Fibroblast of lung (primary cell): ENCODE data around the gene METTL4. TPM values are rescaled to one million over a fixed set of nuclear protein-coding genes. Genes with fewer than 3 reads are reported as not detected.

Experiments
- DNase-seq, 2 donors: peaks; one replicate each; pipeline versions ENCODE4 v3.0.0 to v3.0.0-alpha.2; 2010; ENCODE audit warnings: low read depth in 2 of 2
- H2AFZ ChIP-seq: 2 replicates; pipeline ENCODE4 v1.5.1; 2012; ENCODE audit warnings: low read length, control low read depth, inconsistent platforms
- H3K27ac ChIP-seq: 2 replicates; pipeline ENCODE4 v1.5.1; 2011; ENCODE audit warnings: low read length, control low read depth; ENCODE audit not compliant: insufficient read depth
- H3K27me3 ChIP-seq: 2 replicates; pipeline ENCODE4 v1.5.1; 2011; ENCODE audit warnings: mild to moderate bottlenecking, low read length; ENCODE audit not compliant: control insufficient read depth, insufficient read depth
- H3K36me3 ChIP-seq: 2 replicates; pipeline ENCODE4 v1.5.1; 2011; ENCODE audit warnings: low read length; ENCODE audit not compliant: control insufficient read depth, insufficient read depth
- H3K4me1 ChIP-seq: 2 replicates; pipeline ENCODE4 v1.5.1; 2011; ENCODE audit warnings: low read length; ENCODE audit not compliant: control insufficient read depth, insufficient read depth; ENCODE audit errors: extremely low read depth
- H3K4me2 ChIP-seq: 2 replicates; pipeline ENCODE4 v1.5.1; 2011; ENCODE audit warnings: low read length, control low read depth; ENCODE audit not compliant: insufficient read depth; ENCODE audit errors: extremely low read depth
- H3K4me3 ChIP-seq, 4 experiments: fragments of 200-600 bp in 1 of 4; sonication (generic) in 1 of 4; replicated peaks in 1 of 4; 2 replicates each; pipeline ENCODE4 v1.5.1; 2011 to 2016; ENCODE audit warnings: low read length in 4 of 4, low read depth in 3 of 4, mild to moderate bottlenecking in 3 of 4, control low read depth in 2 of 4, inconsistent platforms in 1 of 4, mixed read lengths in 1 of 4; ENCODE audit not compliant: insufficient read depth in 1 of 4; ENCODE audit errors: control extremely low read depth in 1 of 4
- H3K79me2 ChIP-seq: 2 replicates; pipeline ENCODE4 v1.5.1; 2012; ENCODE audit warnings: mild to moderate bottlenecking, low read length, inconsistent platforms; ENCODE audit not compliant: control insufficient read depth, insufficient read depth
- H3K9ac ChIP-seq: 2 replicates; pipeline ENCODE4 v1.5.1; 2011; ENCODE audit warnings: mild to moderate bottlenecking, low read length, control low read depth; ENCODE audit not compliant: insufficient read depth
- H3K9me3 ChIP-seq: 2 replicates; pipeline ENCODE4 v1.5.1; 2012; ENCODE audit warnings: low read depth, low read length; ENCODE audit not compliant: control insufficient read depth, insufficient read depth
- H4K20me1 ChIP-seq: 2 replicates; pipeline ENCODE4 v1.5.1; 2011; ENCODE audit warnings: low read length; ENCODE audit not compliant: control insufficient read depth, insufficient read depth; ENCODE audit errors: extremely low read depth
- CTCF ChIP-seq, 2 donors: IDR thresholded peaks in 1 of 2; conservative IDR thresholded peaks in 1 of 2; 1 replicate in 1 of 2; 2 replicates in 1 of 2; pipeline ENCODE4 v1.5.1; 2011 to 2012; ENCODE audit warnings: low read length in 2 of 2, control low read depth in 1 of 2, inconsistent platforms in 1 of 2, low read depth in 1 of 2, mild to moderate bottlenecking in 1 of 2
- EZH2 ChIP-seq: IDR thresholded peaks from 2 replicates; pipeline ENCODE4 v1.5.1; 2012; ENCODE audit warnings: low read length, control low read depth, mild to moderate bottlenecking; ENCODE audit errors: missing control alignments
- polyA plus RNA-seq, 2 donors: library from polyadenylated mRNA; depleted of rRNA in 1 of 2; stranded (reverse) in 1 of 2; unstranded in 1 of 2; fragments of >200 nt; gene quantifications; 2 replicates each; pipeline ENCODE4 v1.2.1, GENCODE V29; 2011 to 2012; ENCODE audit warnings: missing spikeins in 1 of 2
- total RNA-seq: library from RNA; depleted of rRNA; stranded (reverse); fragments of >200 nt; gene quantifications from 2 replicates; pipeline ENCODE4 v1.2.1, GENCODE V29; 2014

Gene METTL4
- total and polyA plus RNA-seq, 2 donors (not counting 1 experiment from before 2014, with no cell fraction given), result 8.0 to 12.2 TPM

DNA sequence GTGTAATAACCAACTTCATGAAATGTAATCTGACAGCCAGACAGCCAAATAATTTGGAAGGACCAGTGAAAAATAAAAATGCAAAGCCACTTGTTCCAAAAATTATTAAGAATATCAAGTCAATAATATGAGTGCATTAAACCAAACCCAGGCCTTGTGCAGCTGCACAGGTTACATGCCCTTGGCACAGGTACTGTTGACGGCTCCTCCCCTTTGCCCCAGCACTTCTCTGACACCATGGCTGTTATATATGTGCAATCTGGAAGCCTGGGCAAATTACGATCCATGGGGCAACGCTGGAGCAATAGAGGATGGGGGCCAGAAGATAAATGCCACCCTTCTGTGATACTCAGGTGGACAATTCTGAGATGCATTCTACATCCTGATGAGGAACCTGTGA, 68.9 kb downstream of the METTL4 start:
- no peak overlapping the region for H2AFZ ChIP-seq
- no peaks in the 10 kb centered on the region for H3K4me1 ChIP-seq
- no peaks in the 10 kb centered on the region for H4K20me1 ChIP-seq
- H3K79me2 ChIP-seq, result no peaks in the 10 kb centered on the region
- H3K4me2 ChIP-seq, result no peak overlapping the region
- no peak overlapping the region for H3K27ac ChIP-seq
- TF ChIP-seq EZH2 (no peak), CTCF (conservative IDR thresholded peaks at IDR 0.05 in 1 of 2, IDR thresholded peaks at IDR 0.05 in 1 of 2; ENCODE audit: low read depth in 1 of 2, low read length in 2 of 2) (no peak)
- H3K27me3 ChIP-seq, result no peaks in the 10 kb centered on the region
- no peaks in the 10 kb centered on the region for H3K36me3 ChIP-seq
- H3K9me3 ChIP-seq, result no peaks in the 10 kb centered on the region
- no peak overlapping the region for H3K4me3 ChIP-seq
- H3K9ac ChIP-seq, result no peak overlapping the region
- DNase-seq, result no peak

- H3K4me2 ChIP-seq, result no peak overlapping the region
Observed at GRCh38 chr18:2497797-2498196, 73.5 kb downstream of the METTL4 start.

DNA sequence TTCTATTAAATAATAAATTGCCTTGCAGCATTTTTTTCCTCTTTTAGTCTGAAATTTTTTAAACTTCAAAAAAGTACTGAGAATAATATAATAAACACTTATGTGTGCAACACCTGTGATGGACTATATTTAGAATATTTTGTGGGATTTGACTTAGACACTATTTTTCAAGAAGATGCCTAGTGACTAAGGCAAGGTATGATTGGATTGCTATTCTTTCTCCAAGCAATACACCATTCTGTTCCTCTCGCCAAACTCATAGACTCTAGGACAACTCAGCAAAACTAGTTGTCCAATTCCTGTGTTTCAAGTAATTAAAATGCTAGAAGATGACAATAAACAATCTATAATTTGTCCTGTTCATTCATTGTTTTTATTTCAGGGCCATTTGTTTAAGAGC, 75.9 kb downstream of the METTL4 start:
- H3K4me2 ChIP-seq, result no peak overlapping the region

More at GRCh38 chr18:2497797-2498196, 73.5 kb downstream of the METTL4 start:
- Histone ChIP-seq H3K4me3 (no peak overlapping the region), H3K9me3 (no peaks in the 10 kb centered on the region), H2AFZ (no peak overlapping the region), H3K79me2 (no peaks in the 10 kb centered on the region), H3K27ac (no peak overlapping the region), H3K4me1 (no peaks in the 10 kb centered on the region), H4K20me1 (no peaks in the 10 kb centered on the region), H3K9ac (no peak overlapping the region), H3K36me3 (no peaks in the 10 kb centered on the region), H3K27me3 (no peaks in the 10 kb centered on the region)
- DNase-seq, result no peak
- no peak for TF ChIP-seq CTCF (conservative IDR thresholded peaks at IDR 0.05 in 1 of 2, IDR thresholded peaks at IDR 0.05 in 1 of 2; ENCODE audit: low read depth in 1 of 2, low read length in 2 of 2)
- TF ChIP-seq EZH2, result no peak

More for the DNA sequence above, 75.9 kb downstream of the METTL4 start:
- Histone ChIP-seq H3K36me3 (no peaks in the 10 kb centered on the region), H4K20me1 (no peaks in the 10 kb centered on the region), H3K9ac (no peak overlapping the region), H2AFZ (no peak overlapping the region), H3K27ac (no peak overlapping the region), H3K79me2 (no peaks in the 10 kb centered on the region), H3K27me3 (no peaks in the 10 kb centered on the region), H3K9me3 (no peaks in the 10 kb centered on the region), H3K4me1 (no peaks in the 10 kb centered on the region), H3K4me3 (no peak overlapping the region)
- DNase-seq, result peak in 1 of 2 donors; percentile 81
- TF ChIP-seq CTCF (conservative IDR thresholded peaks at IDR 0.05 in 1 of 2, IDR thresholded peaks at IDR 0.05 in 1 of 2; ENCODE audit: low read depth in 1 of 2, low read length in 2 of 2) (no peak), EZH2 (no peak)
